Epithelial cell of proximal tubule (primary cell): ENCODE results near the gene PATE4. TPM values are rescaled to one million over a fixed set of nuclear protein-coding genes. Genes with fewer than 3 reads are reported as not detected.

Source experiments
- DNase-seq: peaks from one replicate; pipeline ENCODE4 v3.0.0-alpha.2; 2011; ENCODE audit warnings: low read depth
- H3K4me3 ChIP-seq: 2 replicates; pipeline ENCODE4 v1.5.1; 2011; ENCODE audit warnings: low read depth, mild to moderate bottlenecking, low read length
- CTCF ChIP-seq: conservative IDR thresholded peaks from 2 replicates; pipeline ENCODE4 v1.5.1; 2012; ENCODE audit warnings: low read depth, mild to moderate bottlenecking, low read length
- total RNA-seq: library from RNA; depleted of rRNA; stranded (reverse); fragments of >200 nt; gene quantifications from 2 replicates; pipeline ENCODE4 v1.2.3, GENCODE V29; 2015

The PATE4 gene
- total RNA-seq, 1 donor from 2014 or later = not detected

DNA sequence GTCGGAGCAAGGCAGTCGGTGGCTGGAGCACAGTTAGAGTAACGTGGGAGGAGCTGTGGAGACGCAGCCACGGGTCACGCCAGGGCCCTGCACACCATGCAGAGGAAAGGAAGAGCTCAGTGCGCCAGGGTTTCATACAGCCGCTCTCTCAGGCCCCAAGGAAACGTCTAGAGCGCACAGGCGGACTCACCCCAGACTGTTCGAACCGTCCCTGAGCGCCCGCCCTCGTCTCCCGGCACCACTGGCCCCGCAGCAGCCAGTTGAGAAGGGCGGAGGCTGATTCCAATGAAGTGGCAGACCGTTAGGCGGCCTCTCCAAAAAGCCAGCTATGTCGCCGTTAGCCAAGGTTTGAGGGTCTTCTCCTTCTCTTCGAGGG lies 53.9 kb downstream of the PATE4 start:
- no peak for DNase-seq
- H3K4me3 ChIP-seq = peak overlapping the region; percentile 82
- no peak for TF ChIP-seq CTCF

- TF ChIP-seq CTCF = no peak
- DNase-seq = peak; percentile 84
- H3K4me3 ChIP-seq = peak within 1 kb of the TSS; percentile 82
Observed at GRCh38 chr11:125887373-125888324, 54.5 kb downstream of the PATE4 start, which contains the start of gene HYLS1. HYLS1 (plus strand) TSS chr11:125887668; CDS start chr11:125899369, 11,701 bp downstream.

Other genes with a start within 250 kb of the PATE4 start
- gene STT3A, start 240.5 kb upstream of the PATE4 start, total RNA-seq = 170 and 190 TPM in 2 replicates
- gene CHEK1, start 208.2 kb upstream of the PATE4 start, total RNA-seq = 43.2 and 48.9 TPM in 2 replicates
- not detected in 2 replicates for gene ACRV1, start 152.5 kb upstream of the PATE4 start, total RNA-seq
- gene PATE1, start 87.0 kb upstream of the PATE4 start, total RNA-seq = not detected in 2 replicates
- 0.07 TPM in 1 of 2 replicates, not detected in the other for gene PATE2, start 54.5 kb upstream of the PATE4 start, total RNA-seq
- gene PATE3, start 45.2 kb upstream of the PATE4 start, total RNA-seq = not detected in 2 replicates
- 9.3 and 11.3 TPM in 2 replicates for gene HYLS1, start 54.4 kb downstream of the PATE4 start, total RNA-seq
- gene PUS3, start 69.9 kb downstream of the PATE4 start, total RNA-seq = 7.1 and 8.0 TPM in 2 replicates
- 0.14 TPM in 1 of 2 replicates, not detected in the other for gene DDX25, start 71.2 kb downstream of the PATE4 start, total RNA-seq
- not detected in 2 replicates for gene VSIG10L2, start 112.7 kb downstream of the PATE4 start, total RNA-seq
- 3.3 and 4.9 TPM in 2 replicates for gene CDON, start 229.6 kb downstream of the PATE4 start, total RNA-seq